Tibial nerve (tissue), 3 donors: ENCODE data around the gene CDC42SE2.

Source experiments
- EP300 ChIP-seq, 2 donors: sonication (generic); formaldehyde crosslinking; IDR thresholded peaks; one replicate each; pipeline ENCODE4 v1.6.1; 2017; ENCODE audit warnings: antibody characterized with exemption in 2 of 2, mild to moderate bottlenecking in 1 of 2
- POLR2A ChIP-seq, 2 donors: fragments of 450-650 bp; IDR thresholded peaks; one replicate each; pipeline ENCODE4 v1.6.1; 2017; ENCODE audit warnings: antibody characterized with exemption in 2 of 2, mild to moderate bottlenecking in 2 of 2, moderate library complexity in 2 of 2

- TF ChIP-seq POLR2A (IDR thresholded peaks at IDR 0.05) (no peak), EP300 (IDR thresholded peaks at IDR 0.05) (no peak)
These were observed 16.6 kb downstream of the CDC42SE2 start for GRCh38 chr5:131280417-131280816.
